Progenitor cell of endocrine pancreas (in vitro differentiated cells): ENCODE results near the gene KREMEN1. TPM values are rescaled to one million over a fixed set of nuclear protein-coding genes. Genes with fewer than 3 reads are reported as not detected.

Experiments
- DNase-seq: peaks from one replicate; pipeline ENCODE4 v3.0.0; 2021; ENCODE audit warnings: low spot score; ENCODE audit not compliant: unreplicated experiment
- H3K27ac Mint-ChIP-seq: 2 replicates; pipeline ENCODE4 v1.8.0; 2021; ENCODE audit warnings: mild to moderate bottlenecking, moderate library complexity, mixed read lengths
- H3K27me3 Mint-ChIP-seq: 2 replicates; pipeline ENCODE4 v1.8.0; 2021; ENCODE audit warnings: mixed read lengths
- H3K36me3 Mint-ChIP-seq: 2 replicates; pipeline ENCODE4 v1.8.0; 2022; ENCODE audit warnings: mixed read lengths; ENCODE audit not compliant: insufficient read depth
- H3K4me1 Mint-ChIP-seq: 2 replicates; pipeline ENCODE4 v1.8.0; 2021; ENCODE audit warnings: low read depth, mixed read lengths
- H3K4me3 Mint-ChIP-seq: 2 replicates; pipeline ENCODE4 v1.8.0; 2021; ENCODE audit warnings: low read depth, mild to moderate bottlenecking, moderate library complexity, mixed read lengths
- H3K9me3 Mint-ChIP-seq: 2 replicates; pipeline ENCODE4 v1.8.0; 2021; ENCODE audit warnings: low read depth, mixed read lengths
- total RNA-seq: library from RNA; stranded (reverse); gene quantifications from 2 replicates; pipeline ENCODE4 v1.2.1, GENCODE V29; 2021
- TF ChIP-seq, protein P1 (sequence below): fragments of 200-600 bp; sonication (generic); IDR thresholded peaks from one replicate; pipeline ENCODE4 v1.5.0; 2021; ENCODE audit warnings: antibody characterized with exemption, mild to moderate bottlenecking; ENCODE audit not compliant: unreplicated experiment

KREMEN1 gene
- total RNA-seq, 1 donor from 2014 or later = 10.5 TPM

DNA sequence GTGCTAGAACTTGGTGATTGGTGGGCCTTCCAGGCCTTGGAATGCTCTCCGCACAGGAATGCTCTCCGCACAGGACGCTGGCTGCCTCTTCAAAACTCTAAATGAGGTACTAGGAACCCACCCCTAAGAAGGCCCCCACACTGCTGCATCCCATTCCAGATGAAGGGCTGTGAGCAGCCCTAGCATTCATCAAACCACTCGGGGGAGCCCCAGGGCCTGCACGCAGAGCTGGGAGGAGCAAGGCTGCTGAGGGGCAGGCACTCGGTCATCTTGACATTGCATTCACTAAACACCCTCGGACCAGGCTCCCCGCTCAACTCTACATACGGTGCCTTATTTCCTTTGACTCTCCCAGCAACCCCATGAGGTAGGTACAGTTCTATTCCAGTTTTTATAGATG is 83.7 kb downstream of the KREMEN1 start:
- Mint-ChIP-seq H3K9me3 (no peaks in the 10 kb centered on the region), H3K27ac (no peak overlapping the region), H3K27me3 (peaks cover 16% of the 10 kb centered on the region), H3K36me3 (no peaks in the 10 kb centered on the region), H3K4me3 (no peak overlapping the region), H3K4me1 (peaks cover 5% of the 10 kb centered on the region)
- DNase-seq = no peak
- TF ChIP-seq, protein P1, sequence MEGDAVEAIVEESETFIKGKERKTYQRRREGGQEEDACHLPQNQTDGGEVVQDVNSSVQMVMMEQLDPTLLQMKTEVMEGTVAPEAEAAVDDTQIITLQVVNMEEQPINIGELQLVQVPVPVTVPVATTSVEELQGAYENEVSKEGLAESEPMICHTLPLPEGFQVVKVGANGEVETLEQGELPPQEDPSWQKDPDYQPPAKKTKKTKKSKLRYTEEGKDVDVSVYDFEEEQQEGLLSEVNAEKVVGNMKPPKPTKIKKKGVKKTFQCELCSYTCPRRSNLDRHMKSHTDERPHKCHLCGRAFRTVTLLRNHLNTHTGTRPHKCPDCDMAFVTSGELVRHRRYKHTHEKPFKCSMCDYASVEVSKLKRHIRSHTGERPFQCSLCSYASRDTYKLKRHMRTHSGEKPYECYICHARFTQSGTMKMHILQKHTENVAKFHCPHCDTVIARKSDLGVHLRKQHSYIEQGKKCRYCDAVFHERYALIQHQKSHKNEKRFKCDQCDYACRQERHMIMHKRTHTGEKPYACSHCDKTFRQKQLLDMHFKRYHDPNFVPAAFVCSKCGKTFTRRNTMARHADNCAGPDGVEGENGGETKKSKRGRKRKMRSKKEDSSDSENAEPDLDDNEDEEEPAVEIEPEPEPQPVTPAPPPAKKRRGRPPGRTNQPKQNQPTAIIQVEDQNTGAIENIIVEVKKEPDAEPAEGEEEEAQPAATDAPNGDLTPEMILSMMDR = no peak

DNA sequence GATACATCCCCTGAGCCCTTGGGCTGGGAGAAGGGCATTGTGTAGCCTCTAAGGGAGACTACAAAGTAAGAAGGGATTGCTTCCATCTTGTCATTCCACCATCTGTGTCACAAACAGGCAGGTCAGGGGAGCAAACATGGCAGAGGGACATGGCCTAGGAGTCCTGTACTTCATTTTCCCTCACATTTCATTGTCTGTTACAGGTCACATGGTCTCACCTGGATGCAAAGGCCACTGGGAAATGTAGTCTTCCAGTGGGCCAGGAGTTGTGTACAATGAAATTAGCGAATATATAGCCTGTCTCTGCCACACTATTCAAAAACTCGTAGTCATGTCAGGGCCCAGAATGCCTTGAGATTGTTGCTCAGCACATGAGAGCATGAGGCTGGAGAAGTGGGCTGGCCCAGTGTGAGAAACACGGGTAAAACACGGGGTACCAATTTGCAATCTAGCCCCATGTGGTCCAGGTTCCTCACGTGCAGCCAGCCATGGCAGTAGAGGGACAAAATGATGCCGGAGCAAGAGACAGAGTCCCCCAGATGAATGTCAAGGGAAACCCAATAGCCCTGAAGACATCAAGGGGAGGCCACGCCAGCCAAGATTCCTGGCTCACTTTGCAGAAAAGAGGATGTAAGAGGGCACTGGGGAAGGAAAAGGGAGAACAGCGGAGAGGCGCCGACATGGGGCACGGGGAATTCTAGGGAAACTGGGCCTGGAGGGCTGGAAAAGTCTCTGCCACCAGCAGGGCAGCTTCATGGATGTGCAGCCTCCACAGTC is 85.1 kb downstream of the KREMEN1 start:
- H3K4me3 Mint-ChIP-seq = no peak overlapping the region
- no peaks in the 10 kb centered on the region for H3K36me3 Mint-ChIP-seq
- TF ChIP-seq, protein P1 = no peak
- peaks cover 10% of the 10 kb centered on the region for H3K27me3 Mint-ChIP-seq
- no peaks in the 10 kb centered on the region for H3K9me3 Mint-ChIP-seq
- no peak overlapping the region for H3K27ac Mint-ChIP-seq
- H3K4me1 Mint-ChIP-seq = peaks cover 4% of the 10 kb centered on the region
- DNase-seq = no peak

DNA sequence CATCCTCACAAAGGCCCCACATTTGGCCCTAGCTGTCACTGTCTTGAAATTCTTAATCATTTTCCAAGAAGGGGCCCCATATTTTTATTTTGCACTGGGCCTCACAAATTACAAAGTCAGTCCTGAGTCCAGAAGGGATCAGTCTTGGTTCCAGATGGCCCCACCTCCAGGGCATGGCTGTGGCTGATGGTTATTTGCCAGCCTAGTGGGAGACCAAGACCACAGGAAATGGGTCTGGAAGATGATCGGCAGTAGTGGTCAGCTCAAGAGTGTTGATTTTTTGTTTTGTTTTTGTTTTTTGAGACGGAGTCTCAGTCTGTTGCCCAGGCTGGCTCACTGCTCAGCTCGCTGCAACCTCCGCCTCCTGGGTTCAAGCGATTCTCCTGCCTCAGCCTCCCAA is 85.7 kb downstream of the KREMEN1 start:
- Mint-ChIP-seq H3K9me3 (no peaks in the 10 kb centered on the region), H3K4me3 (no peak overlapping the region), H3K36me3 (no peaks in the 10 kb centered on the region), H3K27ac (no peak overlapping the region), H3K4me1 (peaks cover 4% of the 10 kb centered on the region), H3K27me3 (peaks cover 6% of the 10 kb centered on the region)
- no peak for DNase-seq
- TF ChIP-seq, protein P1 = no peak

DNA sequence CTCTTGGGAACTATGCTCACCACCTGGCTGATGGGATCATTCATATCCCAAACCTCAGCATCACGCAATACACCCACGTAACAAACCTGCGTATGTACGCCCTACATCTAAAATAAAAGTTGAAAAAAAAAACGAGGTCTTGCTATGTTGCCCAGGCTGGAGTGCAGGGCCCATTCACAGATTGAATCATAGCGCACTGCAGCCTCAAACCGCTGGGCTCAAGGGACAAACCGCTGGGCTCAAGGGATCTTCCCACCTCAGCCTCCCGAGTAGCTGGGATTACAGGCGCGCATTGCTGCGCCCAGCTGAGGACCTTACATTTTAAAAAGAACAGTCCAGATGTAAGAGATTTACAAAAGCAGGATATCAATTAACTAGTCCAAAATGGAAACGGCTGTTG is 91.0 kb downstream of the KREMEN1 start:
- no peaks in the 10 kb centered on the region for H3K36me3 Mint-ChIP-seq

DNA sequence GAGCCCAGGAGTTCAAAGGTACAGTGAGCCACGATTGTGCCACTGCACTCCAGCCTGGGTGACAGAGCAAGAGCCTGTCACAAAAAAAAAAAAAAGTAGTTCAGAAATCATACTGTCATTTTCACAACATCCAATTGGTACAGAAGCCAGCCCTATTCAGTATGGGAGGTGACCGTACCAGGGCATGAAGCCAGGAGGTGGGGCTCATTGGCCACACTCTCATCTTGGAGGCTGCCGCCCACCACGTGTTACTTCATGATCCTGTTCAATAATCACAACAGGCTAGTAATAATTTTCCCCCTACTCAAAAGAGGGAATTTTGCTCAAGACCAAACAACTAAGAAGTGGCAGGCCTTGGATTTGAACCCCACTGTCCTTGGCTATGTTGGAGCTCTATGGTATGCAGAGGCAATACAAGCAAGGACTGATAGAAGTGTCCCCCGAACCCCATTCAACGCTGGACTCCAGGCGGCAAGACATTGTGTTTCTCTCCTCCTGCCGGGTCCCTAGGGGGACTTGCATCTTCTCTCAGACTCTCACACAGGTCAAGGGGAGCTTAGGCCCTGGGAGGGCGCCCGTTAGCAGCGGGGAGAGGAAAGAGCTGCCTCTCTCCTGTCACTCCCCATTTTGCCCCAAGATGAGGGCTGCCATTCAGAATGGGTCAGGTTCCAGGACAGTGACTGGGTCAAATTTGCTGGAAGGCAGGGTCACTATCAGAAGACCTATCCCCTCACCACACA is 92.7 kb downstream of the KREMEN1 start:
- Mint-ChIP-seq H3K27ac (no peak overlapping the region), H3K9me3 (no peaks in the 10 kb centered on the region), H3K4me1 (no peaks in the 10 kb centered on the region), H3K27me3 (peaks cover 13% of the 10 kb centered on the region), H3K4me3 (no peak overlapping the region), H3K36me3 (no peaks in the 10 kb centered on the region)
- TF ChIP-seq, protein P1 = no peak
- DNase-seq = no peak

More for the DNA sequence above, 91.0 kb downstream of the KREMEN1 start:
- Mint-ChIP-seq H3K27ac (no peak overlapping the region), H3K4me1 (no peaks in the 10 kb centered on the region), H3K27me3 (peaks cover 7% of the 10 kb centered on the region), H3K9me3 (no peaks in the 10 kb centered on the region), H3K4me3 (no peak overlapping the region)
- TF ChIP-seq, protein P1 = no peak
- no peak for DNase-seq
